Coronary artery (tissue), 2 donors: ENCODE results near the gene SH2B3.
A peak's percentile ranks its signal among the peaks of the same experiment; 100 is the strongest.

ENCODE experiments used
- DNase-seq: peaks from one replicate; pipeline ENCODE4 v3.0.0-alpha.2; 2017; ENCODE audit warnings: low spot score
- H3K27ac ChIP-seq, 2 donors: fragments of 200-600 bp; sonication (generic); one replicate each; pipeline ENCODE4 v1.5.1; 2016 to 2019
- H3K4me3 ChIP-seq: fragments of 200-600 bp; sonication (generic); 2 replicates; pipeline ENCODE4 v1.5.1; 2016; ENCODE audit warnings: mild to moderate bottlenecking, moderate library complexity
- TF ChIP-seq, protein P1 (sequence below): fragments of 200-600 bp; sonication (generic); IDR thresholded peaks from one replicate; pipeline ENCODE4 v1.5.1; 2019; ENCODE audit warnings: antibody characterized with exemption

Gene SH2B3

DNA sequence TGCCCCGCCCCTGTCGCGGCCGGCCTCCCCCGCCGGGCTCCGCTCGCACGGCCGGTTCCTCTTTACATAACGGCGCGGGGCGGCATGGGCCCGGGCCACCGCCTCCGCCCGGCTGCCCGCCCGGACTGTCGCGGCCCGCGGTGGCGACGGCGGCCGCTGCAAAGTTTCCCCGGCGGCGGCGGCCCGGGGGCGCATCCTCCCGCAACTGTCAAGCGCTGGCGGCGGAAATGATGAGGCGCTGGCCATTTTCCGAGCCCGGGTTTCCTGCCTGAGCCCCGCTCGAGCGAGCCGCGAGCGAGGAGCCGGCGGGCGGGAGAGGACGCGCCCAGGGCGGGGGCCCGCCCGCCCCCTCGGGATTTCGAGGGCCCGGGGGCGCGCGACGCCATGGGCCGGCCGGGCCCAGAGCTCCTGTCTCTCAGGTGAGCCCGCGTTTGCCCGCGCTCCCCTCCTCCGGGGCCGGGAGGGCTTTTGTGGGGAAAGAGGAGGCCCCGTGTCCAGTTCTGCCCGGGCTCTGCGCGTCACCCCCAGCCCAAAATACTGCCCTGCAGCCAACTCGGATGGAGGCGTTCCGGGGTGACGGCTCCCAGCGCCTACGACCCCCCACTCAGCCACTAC is at the start of gene SH2B3:
Gene SH2B3 (plus strand): TSS at position 65 of the 615 bp plus-strand sequence. CDS start 12,223 bp downstream, outside the sequence.
- TF ChIP-seq, protein P1, sequence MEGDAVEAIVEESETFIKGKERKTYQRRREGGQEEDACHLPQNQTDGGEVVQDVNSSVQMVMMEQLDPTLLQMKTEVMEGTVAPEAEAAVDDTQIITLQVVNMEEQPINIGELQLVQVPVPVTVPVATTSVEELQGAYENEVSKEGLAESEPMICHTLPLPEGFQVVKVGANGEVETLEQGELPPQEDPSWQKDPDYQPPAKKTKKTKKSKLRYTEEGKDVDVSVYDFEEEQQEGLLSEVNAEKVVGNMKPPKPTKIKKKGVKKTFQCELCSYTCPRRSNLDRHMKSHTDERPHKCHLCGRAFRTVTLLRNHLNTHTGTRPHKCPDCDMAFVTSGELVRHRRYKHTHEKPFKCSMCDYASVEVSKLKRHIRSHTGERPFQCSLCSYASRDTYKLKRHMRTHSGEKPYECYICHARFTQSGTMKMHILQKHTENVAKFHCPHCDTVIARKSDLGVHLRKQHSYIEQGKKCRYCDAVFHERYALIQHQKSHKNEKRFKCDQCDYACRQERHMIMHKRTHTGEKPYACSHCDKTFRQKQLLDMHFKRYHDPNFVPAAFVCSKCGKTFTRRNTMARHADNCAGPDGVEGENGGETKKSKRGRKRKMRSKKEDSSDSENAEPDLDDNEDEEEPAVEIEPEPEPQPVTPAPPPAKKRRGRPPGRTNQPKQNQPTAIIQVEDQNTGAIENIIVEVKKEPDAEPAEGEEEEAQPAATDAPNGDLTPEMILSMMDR: no peak
- Histone ChIP-seq H3K4me3 (peak within 1 kb of the TSS; percentile 93), H3K27ac (peak within 1 kb of the TSS; percentile 81 to 94)
- DNase-seq: no peak

DNA sequence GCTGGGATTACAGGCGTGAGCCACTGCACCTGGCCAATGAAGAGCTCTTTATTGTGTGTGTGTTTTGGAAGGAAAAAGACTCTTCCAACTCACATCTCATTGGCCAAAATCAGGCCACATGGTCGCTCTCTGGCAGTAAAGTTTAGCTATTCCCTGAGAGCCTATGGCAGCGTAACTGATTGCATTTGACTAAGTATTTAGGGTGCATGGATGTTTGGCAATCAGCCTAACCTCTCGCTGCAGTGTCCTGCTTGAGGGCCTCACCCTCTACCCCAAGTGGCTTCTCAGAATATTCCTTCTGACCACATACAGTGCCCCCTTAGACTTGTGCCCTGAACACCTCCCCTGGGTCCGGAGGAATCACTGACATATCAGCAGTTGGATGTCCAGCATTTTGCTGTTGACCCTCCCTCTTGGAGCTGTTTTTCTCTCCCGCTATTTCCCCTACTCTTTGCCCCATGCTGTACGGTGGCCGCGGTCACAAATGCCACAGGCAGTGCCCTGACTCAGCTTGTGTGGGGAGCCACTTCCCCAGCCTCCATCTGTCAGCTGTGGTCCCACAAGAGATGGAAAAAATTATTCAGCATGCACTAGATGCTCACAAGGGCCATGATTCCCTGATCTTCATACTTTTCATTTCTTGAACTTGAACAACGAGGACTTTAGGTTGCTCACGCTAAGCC is 46.4 kb upstream of the SH2B3 start:
- H3K27ac ChIP-seq: no peak overlapping the region
- no peak for DNase-seq
- TF ChIP-seq, protein P1: no peak

DNA sequence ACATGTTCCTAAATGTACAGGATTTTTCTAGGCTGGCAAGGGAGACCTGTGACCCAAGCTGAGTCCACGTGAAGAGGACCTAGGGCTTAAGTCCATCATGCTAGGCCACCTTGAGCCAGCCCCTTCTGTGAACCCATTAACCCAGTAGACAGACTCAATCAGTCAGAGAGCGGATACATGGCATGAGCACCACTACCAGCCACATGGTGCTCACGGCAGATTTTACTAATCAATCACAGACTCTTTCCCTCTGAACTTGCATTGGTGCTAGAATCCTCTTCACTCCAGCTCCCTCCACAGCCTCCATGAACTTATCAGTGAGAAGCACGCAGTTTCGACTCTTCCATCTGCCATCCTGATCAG is 45.8 kb upstream of the SH2B3 start:
- H3K4me3 ChIP-seq: no peak overlapping the region
- no peak for DNase-seq
- TF ChIP-seq, protein P1: no peak

More for the DNA sequence above, 46.4 kb upstream of the SH2B3 start:
- H3K4me3 ChIP-seq: no peak overlapping the region

DNA sequence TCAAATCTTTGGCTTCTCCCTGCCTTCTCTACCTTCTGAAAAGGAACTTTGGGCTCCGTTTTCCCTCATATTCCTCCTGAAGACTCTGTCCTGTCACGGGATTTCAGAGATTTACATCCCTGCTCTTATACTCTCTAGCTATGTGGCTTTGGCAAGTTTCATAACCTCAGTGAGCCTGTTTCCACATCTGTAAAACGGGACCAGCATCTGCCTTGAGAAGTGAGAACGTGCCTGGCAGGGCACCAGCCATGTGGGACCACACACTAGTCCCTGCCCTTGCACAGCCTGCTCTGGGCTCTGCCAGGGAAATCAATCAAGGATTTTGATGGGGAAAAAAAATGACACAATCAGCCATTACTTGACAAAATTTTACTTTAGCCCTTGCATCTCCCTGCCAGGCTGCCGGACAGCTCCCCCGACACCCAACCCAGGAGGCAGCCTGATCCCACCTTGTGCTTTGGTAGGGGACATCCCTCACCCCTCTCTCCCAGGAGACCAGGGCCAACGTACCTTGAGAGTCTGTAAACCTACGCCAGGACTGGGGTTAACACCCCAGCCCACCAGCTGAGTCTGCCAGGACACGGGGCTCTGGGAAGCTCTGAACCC is 45.3 kb upstream of the SH2B3 start:
- DNase-seq: no peak
- TF ChIP-seq, protein P1: no peak
- no peak overlapping the region for H3K4me3 ChIP-seq
- H3K27ac ChIP-seq: no peak overlapping the region

More for the DNA sequence above, 45.8 kb upstream of the SH2B3 start:
- no peak overlapping the region for H3K27ac ChIP-seq

DNA sequence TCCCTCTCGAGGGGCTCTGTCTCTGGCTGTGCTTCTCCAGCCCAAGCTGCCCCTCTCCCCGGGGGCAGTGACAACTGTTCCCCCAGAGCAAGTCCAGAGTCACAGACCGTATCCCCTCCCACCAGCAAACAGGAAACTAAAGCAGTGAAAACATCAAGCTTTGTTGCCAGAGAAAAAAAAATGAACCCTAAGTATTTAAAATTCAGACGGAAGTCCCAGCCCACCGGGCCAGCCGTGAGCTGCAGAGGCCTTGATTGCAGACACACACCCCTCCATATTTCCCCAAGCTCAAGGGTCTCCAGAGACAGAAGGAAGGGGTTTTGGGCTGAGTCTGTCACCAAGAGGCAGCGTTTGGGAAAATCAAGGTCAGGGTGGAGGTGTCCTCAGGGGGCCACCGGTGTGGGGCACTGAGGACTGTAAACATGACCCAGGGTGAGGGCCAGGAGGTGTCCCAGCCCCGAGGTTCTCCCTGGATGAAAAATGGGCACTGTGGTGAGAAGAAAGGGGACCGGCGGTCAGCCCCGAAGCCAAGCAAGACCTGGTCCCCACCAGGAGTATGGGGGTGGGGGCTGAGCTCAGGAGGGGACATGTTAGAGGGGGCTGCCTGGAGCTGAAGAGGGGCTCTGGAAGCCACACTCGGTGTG is 44.5 kb upstream of the SH2B3 start:
- H3K4me3 ChIP-seq: no peak overlapping the region
- DNase-seq: no peak
- TF ChIP-seq, protein P1: no peak
- no peak overlapping the region for H3K27ac ChIP-seq

DNA sequence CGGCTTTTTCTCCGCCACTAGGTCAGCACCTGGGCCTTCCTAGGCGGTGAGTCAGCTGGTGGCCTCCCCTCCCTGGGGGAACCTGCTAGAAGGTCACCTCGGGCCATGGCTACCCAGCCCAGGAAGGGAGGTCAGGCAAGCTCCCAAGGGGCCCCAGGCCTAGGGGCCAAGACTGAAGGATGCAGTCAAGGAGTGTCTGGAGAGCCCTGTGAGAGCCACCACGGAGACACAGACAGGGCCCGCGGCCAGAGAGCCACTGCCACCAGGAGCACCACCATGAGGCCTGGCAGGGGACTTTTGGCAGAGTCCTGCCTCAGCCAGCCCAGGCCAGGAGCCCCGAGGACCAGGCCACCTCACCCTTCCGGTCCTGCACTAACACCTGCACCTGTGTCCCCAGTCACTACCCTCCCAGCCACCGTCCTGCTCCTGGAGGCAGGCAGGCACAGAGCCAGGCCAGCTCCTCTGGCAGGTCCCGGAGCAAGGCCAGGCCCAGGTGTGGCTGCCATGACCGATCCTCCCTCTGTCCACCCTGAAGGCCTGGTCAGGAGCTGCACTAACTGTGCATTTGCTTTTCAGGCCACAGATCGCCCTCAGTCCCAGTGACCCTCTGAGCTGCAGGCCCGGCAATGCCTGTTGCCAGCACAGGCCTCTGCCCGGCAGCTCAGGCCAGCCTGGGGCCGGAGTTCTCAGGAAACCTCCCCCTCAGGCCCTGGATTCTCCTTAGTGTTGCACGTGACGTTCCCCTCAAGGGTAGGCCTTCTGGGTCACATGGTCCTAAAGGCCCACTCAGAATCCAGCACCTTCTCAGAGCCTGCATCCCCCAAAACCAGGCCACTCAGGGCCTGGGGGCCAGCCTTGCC is 43.8 kb upstream of the SH2B3 start:
- no peak for DNase-seq
- H3K4me3 ChIP-seq: no peak overlapping the region
- TF ChIP-seq, protein P1: no peak
- no peak overlapping the region for H3K27ac ChIP-seq
